Measurements from ENCODE around the gene TLE3.

The TLE3 gene

GRCh38 chr15:70026991-70027390, 70.7 kb downstream of the TLE3 start:
- no peak for TF ChIP-seq CTCF (IDR thresholded peaks at IDR 0.05; ENCODE audit: low read depth, low read length, missing control alignments)
- DNase-seq (ENCODE audit: low read depth) = no peak
- H3K4me3 ChIP-seq (ENCODE audit: low read depth, low read length) = no peak overlapping the region

DNA sequence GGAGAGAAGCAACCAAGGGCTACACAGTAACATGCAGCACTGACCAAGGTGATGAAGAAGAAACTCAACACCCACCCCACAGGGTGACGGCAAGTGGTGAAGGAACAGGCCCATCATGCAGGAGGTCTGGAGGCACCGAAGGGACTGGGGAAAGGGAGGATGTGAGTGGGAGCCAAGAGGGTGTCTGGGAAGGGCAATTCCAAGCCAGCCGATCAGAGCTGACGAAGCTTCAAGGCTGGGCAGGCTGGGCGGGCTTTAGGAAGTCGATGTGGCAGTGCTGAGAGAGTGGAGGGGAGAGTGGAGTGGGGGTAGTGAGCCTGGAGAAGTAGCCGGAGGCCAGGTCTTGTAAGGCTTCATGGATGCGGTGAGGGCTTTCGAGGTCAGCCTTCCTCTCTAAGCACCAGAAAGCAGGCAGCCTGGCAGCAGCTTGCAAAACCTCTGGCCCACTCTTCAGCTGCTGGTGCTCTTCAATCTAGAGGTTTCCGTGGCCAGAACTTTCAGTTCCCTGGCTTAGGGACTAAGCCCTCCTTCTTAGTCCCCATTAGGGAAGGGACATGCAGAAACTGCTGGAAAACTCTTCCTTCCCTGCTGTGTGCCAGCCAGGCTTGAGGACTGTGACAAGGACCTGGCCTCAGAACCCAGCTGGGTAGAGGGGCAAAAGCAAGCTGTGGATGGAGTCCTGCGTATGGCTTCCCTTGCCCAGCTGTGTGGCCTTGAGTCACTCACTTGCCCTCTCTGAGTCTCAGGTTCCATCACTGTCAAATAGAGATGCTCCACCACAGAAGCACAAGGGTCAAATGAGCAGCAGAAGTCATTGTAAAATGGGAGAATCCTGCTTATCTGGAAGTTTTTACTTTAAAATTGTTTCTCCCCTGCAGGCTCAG, 72.1 kb downstream of the TLE3 start:
- H3K4me3 ChIP-seq (ENCODE audit: low read depth, low read length) = no peak overlapping the region
- no peak for DNase-seq (ENCODE audit: low read depth)
- TF ChIP-seq CTCF (IDR thresholded peaks at IDR 0.05; ENCODE audit: low read depth, low read length, missing control alignments) = no peak

GRCh38 chr15:70024521-70024920, 73.2 kb downstream of the TLE3 start:
- DNase-seq (ENCODE audit: low read depth) = no peak
- no peak for TF ChIP-seq CTCF (IDR thresholded peaks at IDR 0.05; ENCODE audit: low read depth, low read length, missing control alignments)
- H3K4me3 ChIP-seq (ENCODE audit: low read depth, low read length) = no peak overlapping the region

- no peak for DNase-seq (ENCODE audit: low read depth)
- TF ChIP-seq CTCF (IDR thresholded peaks at IDR 0.05; ENCODE audit: low read depth, low read length, missing control alignments) = no peak
- no peak overlapping the region for H3K4me3 ChIP-seq (ENCODE audit: low read depth, low read length)
Observed at GRCh38 chr15:70023769-70024491, 73.8 kb downstream of the TLE3 start.

- no peak for TF ChIP-seq CTCF (IDR thresholded peaks at IDR 0.05; ENCODE audit: low read depth, low read length, missing control alignments)
- DNase-seq (ENCODE audit: low read depth) = peak; percentile 88
- no peak overlapping the region for H3K4me3 ChIP-seq (ENCODE audit: low read depth, low read length)
Observed at GRCh38 chr15:70023064-70023768, 74.5 kb downstream of the TLE3 start.

GRCh38 chr15:70020229-70020628, 77.5 kb downstream of the TLE3 start:
- no peak for TF ChIP-seq CTCF (IDR thresholded peaks at IDR 0.05; ENCODE audit: low read depth, low read length, missing control alignments)
- no peak for DNase-seq (ENCODE audit: low read depth)

More at GRCh38 chr15:70020229-70020628, 77.5 kb downstream of the TLE3 start:
- H3K4me3 ChIP-seq (ENCODE audit: low read depth, low read length) = no peak overlapping the region
